ENCODE results near the gene RXRG.

RXRG gene

DNA sequence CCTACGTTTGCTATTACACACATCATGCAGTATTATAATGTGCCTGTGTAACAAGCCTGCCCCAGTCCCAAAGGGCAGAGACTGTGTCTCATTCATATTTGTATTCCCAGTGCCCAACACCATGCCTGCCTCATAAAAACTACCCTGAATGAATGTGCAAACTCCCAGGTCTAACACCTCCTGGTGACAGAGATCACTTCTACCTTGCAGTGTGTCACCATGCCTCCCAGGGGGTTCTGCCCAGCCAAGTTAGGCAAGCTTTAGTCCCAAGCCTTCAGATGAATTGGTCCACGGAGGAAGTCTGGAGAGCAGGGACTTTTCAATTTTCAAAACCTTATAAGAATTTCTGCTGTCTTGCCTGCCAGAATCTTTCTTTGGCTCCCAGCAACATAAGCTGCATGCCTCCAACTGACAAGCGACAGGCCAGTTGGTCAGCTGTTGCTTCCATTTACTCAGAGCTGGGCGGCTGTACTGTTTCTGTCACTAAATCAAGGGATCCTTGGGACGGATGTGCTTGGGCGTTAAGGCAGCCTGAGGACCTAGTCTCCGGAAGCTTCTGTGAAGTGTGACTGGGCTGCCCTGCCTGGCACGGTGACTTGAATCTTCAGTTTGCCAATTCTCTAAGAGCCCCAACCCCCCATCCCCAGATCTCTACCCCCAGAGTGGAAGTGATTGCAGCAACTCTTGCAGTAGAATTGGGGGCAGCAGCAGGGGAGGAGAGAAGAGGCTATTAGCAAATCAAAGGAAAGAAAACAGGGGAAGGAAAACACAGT lies 1.2 kb downstream of the RXRG start:
- no peaks in the 10 kb centered on the region for H3K36me3 ChIP-seq (ENCODE audit: insufficient read depth, low read length)
- no peak overlapping the region for H3K27ac ChIP-seq

DNA sequence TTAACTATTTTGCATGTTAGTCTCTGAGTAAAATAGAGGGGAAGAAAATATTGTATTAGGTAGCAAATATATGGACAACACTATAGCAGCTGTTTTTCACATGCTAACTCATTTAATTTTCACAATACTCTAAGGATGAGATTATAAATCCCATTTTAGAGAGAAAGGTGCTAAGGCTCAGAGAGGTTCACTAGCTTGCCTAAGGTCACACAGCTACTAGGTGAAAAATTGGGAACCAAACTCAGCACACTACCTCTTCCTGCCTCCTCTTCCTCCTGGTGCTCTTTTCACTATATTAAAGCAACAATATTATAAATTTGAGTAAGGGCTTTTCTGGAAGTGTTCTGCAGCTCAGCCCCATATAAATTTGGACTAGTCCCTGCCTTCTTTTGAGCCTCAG lies 2.3 kb downstream of the RXRG start:
- no peak for DNase-seq (ENCODE audit: low read depth, low spot score)
- Histone ChIP-seq H3K36me3 (ENCODE audit: insufficient read depth, low read length) (no peaks in the 10 kb centered on the region), H3K9me3 (ENCODE audit: low read depth, low read length) (no peaks in the 10 kb centered on the region), H3K27ac (no peak overlapping the region), H3K9ac (ENCODE audit: insufficient read length) (no peak overlapping the region), H3K4me3 (no peak overlapping the region)
- no peak for TF ChIP-seq POLR2AphosphoS5 (IDR thresholded peaks at IDR 0.05; ENCODE audit: borderline replicate concordance, low read depth, low read length)
- TF ChIP-seq FOXP2 (optimal IDR thresholded peaks at IDR 0.05; ENCODE audit: control extremely low read depth, extremely low read length, insufficient read depth): no peak
- TF ChIP-seq EZH2 (IDR thresholded peaks at IDR 0.05): no peak

More for the DNA sequence above, 1.2 kb downstream of the RXRG start:
- no peak for DNase-seq (ENCODE audit: low read depth, low spot score)
- H3K4me3 ChIP-seq: no peak overlapping the region
- TF ChIP-seq EZH2 (IDR thresholded peaks at IDR 0.05) (no peak), FOXP2 (optimal IDR thresholded peaks at IDR 0.05; ENCODE audit: control extremely low read depth, extremely low read length, insufficient read depth) (no peak), POLR2AphosphoS5 (IDR thresholded peaks at IDR 0.05; ENCODE audit: borderline replicate concordance, low read depth, low read length) (no peak)
- H3K9me3 ChIP-seq (ENCODE audit: low read depth, low read length): no peaks in the 10 kb centered on the region
- H3K9ac ChIP-seq (ENCODE audit: insufficient read length): no peak overlapping the region

DNA sequence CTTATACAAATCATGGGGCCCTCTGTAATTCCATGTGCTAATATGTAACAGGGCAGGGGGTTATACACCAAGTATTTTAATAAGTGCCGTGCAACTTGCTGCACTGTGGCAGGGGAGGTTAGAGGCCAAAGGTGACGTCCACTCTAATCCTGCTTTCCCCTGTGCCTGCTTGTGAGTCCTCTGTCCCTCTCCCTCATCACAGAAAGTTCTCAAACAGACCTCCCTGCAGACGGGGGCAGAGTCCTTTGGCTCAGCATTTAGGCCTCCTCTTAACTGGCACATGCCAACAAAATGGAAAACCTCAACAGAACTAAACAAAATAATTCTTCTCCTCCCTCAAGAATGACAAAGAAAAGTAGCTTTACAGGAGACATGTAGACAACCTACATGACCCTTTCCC lies 2.9 kb downstream of the RXRG start:
- H3K36me3 ChIP-seq (ENCODE audit: insufficient read depth, low read length): no peaks in the 10 kb centered on the region
- DNase-seq (ENCODE audit: low read depth, low spot score): no peak
- no peak for TF ChIP-seq POLR2AphosphoS5 (IDR thresholded peaks at IDR 0.05; ENCODE audit: borderline replicate concordance, low read depth, low read length)
- TF ChIP-seq FOXP2 (optimal IDR thresholded peaks at IDR 0.05; ENCODE audit: control extremely low read depth, extremely low read length, insufficient read depth): no peak
- TF ChIP-seq EZH2 (IDR thresholded peaks at IDR 0.05): no peak
- no peaks in the 10 kb centered on the region for H3K9me3 ChIP-seq (ENCODE audit: low read depth, low read length)
- no peak overlapping the region for H3K4me3 ChIP-seq
- H3K27ac ChIP-seq: no peak overlapping the region
- no peak overlapping the region for H3K9ac ChIP-seq (ENCODE audit: insufficient read length)

DNA sequence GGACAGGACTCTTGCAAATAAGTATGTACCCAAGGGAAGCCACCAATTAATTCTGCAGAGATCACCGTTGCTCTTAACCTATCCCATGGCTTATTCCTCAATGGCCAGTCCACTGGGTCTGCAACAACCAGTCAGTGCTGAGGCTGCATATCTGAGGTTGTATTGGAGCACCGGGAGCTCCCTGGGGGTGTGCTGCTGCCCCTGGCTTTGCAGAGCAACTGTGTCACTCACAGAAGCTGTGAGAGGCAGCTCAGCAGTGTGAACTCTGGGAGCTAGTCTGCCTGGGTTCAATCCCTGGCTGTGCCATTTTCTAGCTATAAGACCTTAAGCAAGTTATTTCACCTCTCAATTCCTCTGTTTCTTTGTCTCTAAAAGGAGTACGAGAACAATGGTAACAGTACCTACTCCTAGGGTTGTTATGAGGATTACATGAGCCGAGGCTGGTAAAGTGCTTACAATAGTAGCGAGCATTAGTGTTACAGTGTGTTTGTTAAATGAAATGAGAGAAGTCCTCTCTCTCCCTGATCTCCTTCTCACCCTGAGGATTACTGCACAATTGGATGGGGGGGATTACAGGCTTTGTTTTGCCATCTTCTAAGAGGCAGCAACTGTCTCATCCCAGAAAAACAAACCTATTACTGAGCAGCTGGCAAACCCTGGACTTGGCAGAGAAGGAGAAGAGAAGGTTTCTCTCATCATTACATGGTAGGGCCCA lies 3.6 kb downstream of the RXRG start:
- no peak for TF ChIP-seq FOXP2 (optimal IDR thresholded peaks at IDR 0.05; ENCODE audit: control extremely low read depth, extremely low read length, insufficient read depth)
- TF ChIP-seq EZH2 (IDR thresholded peaks at IDR 0.05): no peak
- no peak for TF ChIP-seq POLR2AphosphoS5 (IDR thresholded peaks at IDR 0.05; ENCODE audit: borderline replicate concordance, low read depth, low read length)
- no peaks in the 10 kb centered on the region for H3K36me3 ChIP-seq (ENCODE audit: insufficient read depth, low read length)
- H3K9me3 ChIP-seq (ENCODE audit: low read depth, low read length): no peaks in the 10 kb centered on the region
- no peak for DNase-seq (ENCODE audit: low read depth, low spot score)
- no peak overlapping the region for H3K4me3 ChIP-seq
- H3K27ac ChIP-seq: no peak overlapping the region
- H3K9ac ChIP-seq (ENCODE audit: insufficient read length): no peak overlapping the region

- Histone ChIP-seq H3K9me3 (ENCODE audit: low read depth, low read length) (no peaks in the 10 kb centered on the region), H3K4me3 (no peak overlapping the region), H3K27ac (no peak overlapping the region), H3K36me3 (ENCODE audit: insufficient read depth, low read length) (no peaks in the 10 kb centered on the region), H3K9ac (ENCODE audit: insufficient read length) (no peak overlapping the region)
- DNase-seq (ENCODE audit: low read depth, low spot score): no peak
- TF ChIP-seq POLR2AphosphoS5 (IDR thresholded peaks at IDR 0.05; ENCODE audit: borderline replicate concordance, low read depth, low read length) (no peak), EZH2 (IDR thresholded peaks at IDR 0.05) (no peak), FOXP2 (optimal IDR thresholded peaks at IDR 0.05; ENCODE audit: control extremely low read depth, extremely low read length, insufficient read depth) (no peak)
Measured at GRCh38 chr1:165439330-165439729, 5.6 kb downstream of the RXRG start.

- Histone ChIP-seq H3K9ac (ENCODE audit: insufficient read length) (no peak overlapping the region), H3K4me3 (no peak overlapping the region), H3K36me3 (ENCODE audit: insufficient read depth, low read length) (no peaks in the 10 kb centered on the region), H3K27ac (no peak overlapping the region), H3K9me3 (ENCODE audit: low read depth, low read length) (no peaks in the 10 kb centered on the region)
- no peak for TF ChIP-seq FOXP2 (optimal IDR thresholded peaks at IDR 0.05; ENCODE audit: control extremely low read depth, extremely low read length, insufficient read depth)
- TF ChIP-seq POLR2AphosphoS5 (IDR thresholded peaks at IDR 0.05; ENCODE audit: borderline replicate concordance, low read depth, low read length): no peak
- TF ChIP-seq EZH2 (IDR thresholded peaks at IDR 0.05): no peak
- DNase-seq (ENCODE audit: low read depth, low spot score): no peak
Measured at GRCh38 chr1:165436994-165437393, 7.9 kb downstream of the RXRG start.

DNA sequence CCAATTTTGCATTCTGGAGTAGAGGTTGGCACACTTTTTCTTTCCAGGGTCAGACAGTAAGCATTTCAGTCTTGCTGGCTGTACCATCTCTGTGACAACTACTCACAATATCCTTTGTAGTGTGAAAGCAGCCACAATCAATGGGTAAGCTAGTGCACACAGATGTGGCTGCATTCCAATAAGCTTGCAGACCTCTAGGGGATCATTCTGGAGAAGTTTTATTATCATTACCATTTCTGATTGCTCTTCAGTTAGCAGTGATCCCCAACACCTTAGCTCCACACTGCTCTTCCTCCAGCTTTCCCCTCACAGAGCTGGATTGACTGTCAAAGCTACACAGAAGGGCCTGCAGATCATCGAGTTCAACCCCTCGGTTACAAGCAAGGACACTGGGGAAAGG lies 9.1 kb downstream of the RXRG start:
- no peak overlapping the region for H3K27ac ChIP-seq
- DNase-seq (ENCODE audit: low read depth, low spot score): no peak
- no peaks in the 10 kb centered on the region for H3K9me3 ChIP-seq (ENCODE audit: low read depth, low read length)
- no peaks in the 10 kb centered on the region for H3K36me3 ChIP-seq (ENCODE audit: insufficient read depth, low read length)
- H3K9ac ChIP-seq (ENCODE audit: insufficient read length): no peak overlapping the region
- no peak for TF ChIP-seq POLR2AphosphoS5 (IDR thresholded peaks at IDR 0.05; ENCODE audit: borderline replicate concordance, low read depth, low read length)
- TF ChIP-seq EZH2 (IDR thresholded peaks at IDR 0.05): no peak
- no peak for TF ChIP-seq FOXP2 (optimal IDR thresholded peaks at IDR 0.05; ENCODE audit: control extremely low read depth, extremely low read length, insufficient read depth)
- H3K4me3 ChIP-seq: no peak overlapping the region

DNA sequence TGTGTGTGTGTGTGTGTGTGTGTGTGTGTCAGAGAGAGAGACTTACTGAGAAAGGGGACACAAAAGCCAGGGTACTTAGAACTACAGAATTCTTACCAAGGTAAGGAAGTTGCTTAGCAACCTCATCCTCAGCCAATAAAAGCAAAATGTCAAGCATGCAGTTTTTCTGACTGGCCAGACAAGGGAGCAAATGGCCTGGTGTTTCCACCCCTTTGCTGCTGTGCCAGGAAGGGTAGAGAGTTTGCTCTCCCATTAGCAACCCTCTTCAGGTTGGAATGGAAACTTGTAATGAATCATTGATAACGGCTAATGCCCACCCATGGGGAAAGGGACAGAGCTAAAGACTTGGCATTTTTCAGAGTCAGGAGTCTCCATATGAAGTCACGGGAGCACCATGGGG lies 10.6 kb downstream of the RXRG start:
- no peaks in the 10 kb centered on the region for H3K36me3 ChIP-seq (ENCODE audit: insufficient read depth, low read length)
- no peak for TF ChIP-seq FOXP2 (optimal IDR thresholded peaks at IDR 0.05; ENCODE audit: control extremely low read depth, extremely low read length, insufficient read depth)
- no peak for TF ChIP-seq POLR2AphosphoS5 (IDR thresholded peaks at IDR 0.05; ENCODE audit: borderline replicate concordance, low read depth, low read length)
- no peak for TF ChIP-seq EZH2 (IDR thresholded peaks at IDR 0.05)
- no peak overlapping the region for H3K4me3 ChIP-seq
- H3K9ac ChIP-seq (ENCODE audit: insufficient read length): no peak overlapping the region
- no peak overlapping the region for H3K27ac ChIP-seq
- DNase-seq (ENCODE audit: low read depth, low spot score): no peak
- no peaks in the 10 kb centered on the region for H3K9me3 ChIP-seq (ENCODE audit: low read depth, low read length)

Measured in SK-N-MC (cell line).